Neural cell (in vitro differentiated cells): ENCODE measurements around the gene FNDC3B.
A peak's percentile ranks its signal among the peaks of the same experiment; 100 is the strongest.

Experiments used
- CTCF ChIP-seq: fragments of 450-650 bp; IDR thresholded peaks from 2 replicates; pipeline ENCODE4 v1.5.1; 2014; ENCODE audit warnings: antibody characterized with exemption, mild to moderate bottlenecking, moderate library complexity; ENCODE audit not compliant: poor library complexity, severe bottlenecking
- EP300 ChIP-seq: fragments of 450-650 bp; conservative IDR thresholded peaks from 2 replicates; pipeline ENCODE4 v1.6.1; 2014; ENCODE audit warnings: antibody characterized with exemption, mild to moderate bottlenecking, moderate library complexity; ENCODE audit not compliant: poor library complexity, severe bottlenecking
- EZH2 ChIP-seq: fragments of 200-600, 300-800 bp; shearing (Covaris generic), sonication (generic); IDR thresholded peaks from 2 replicates; pipeline ENCODE4 v1.6.1; 2014; ENCODE audit warnings: antibody characterized with exemption, low read length, borderline replicate concordance, mild to moderate bottlenecking; ENCODE audit not compliant: insufficient read depth, poor library complexity, severe bottlenecking
- MXI1 ChIP-seq: fragments of 450-650 bp; conservative IDR thresholded peaks from 2 replicates; pipeline ENCODE4 v1.6.1; 2014; ENCODE audit warnings: antibody characterized with exemption, mild to moderate bottlenecking; ENCODE audit not compliant: poor library complexity, severe bottlenecking
- POLR2AphosphoS5 ChIP-seq: IDR thresholded peaks from 2 replicates; pipeline ENCODE4 v1.6.1; 2012
- RAD21 ChIP-seq: fragments of 450-650 bp; conservative IDR thresholded peaks from 2 replicates; pipeline ENCODE4 v1.6.1; 2014; ENCODE audit warnings: antibody characterized with exemption, mild to moderate bottlenecking, moderate library complexity
- SMC3 ChIP-seq: fragments of 450-650 bp; conservative IDR thresholded peaks from 2 replicates; pipeline ENCODE4 v1.6.1; 2014; ENCODE audit warnings: antibody characterized with exemption, mild to moderate bottlenecking, moderate library complexity; ENCODE audit not compliant: poor library complexity
- TAF1 ChIP-seq: IDR thresholded peaks from 2 replicates; pipeline ENCODE4 v1.6.1; 2012; ENCODE audit warnings: low read depth
- TF ChIP-seq, protein P1 (sequence below): IDR thresholded peaks from 2 replicates; pipeline ENCODE4 v1.6.1; 2012; ENCODE audit warnings: borderline replicate concordance

GRCh38 chr3:172280406-172281051 lies 241.2 kb downstream of the FNDC3B start:
- TF ChIP-seq CTCF (no peak), MXI1 (no peak), POLR2AphosphoS5 (peak; percentile 92), EP300 (peak; percentile 94), EZH2 (no peak), TAF1 (no peak), RAD21 (no peak), SMC3 (no peak)
- TF ChIP-seq, protein P1, sequence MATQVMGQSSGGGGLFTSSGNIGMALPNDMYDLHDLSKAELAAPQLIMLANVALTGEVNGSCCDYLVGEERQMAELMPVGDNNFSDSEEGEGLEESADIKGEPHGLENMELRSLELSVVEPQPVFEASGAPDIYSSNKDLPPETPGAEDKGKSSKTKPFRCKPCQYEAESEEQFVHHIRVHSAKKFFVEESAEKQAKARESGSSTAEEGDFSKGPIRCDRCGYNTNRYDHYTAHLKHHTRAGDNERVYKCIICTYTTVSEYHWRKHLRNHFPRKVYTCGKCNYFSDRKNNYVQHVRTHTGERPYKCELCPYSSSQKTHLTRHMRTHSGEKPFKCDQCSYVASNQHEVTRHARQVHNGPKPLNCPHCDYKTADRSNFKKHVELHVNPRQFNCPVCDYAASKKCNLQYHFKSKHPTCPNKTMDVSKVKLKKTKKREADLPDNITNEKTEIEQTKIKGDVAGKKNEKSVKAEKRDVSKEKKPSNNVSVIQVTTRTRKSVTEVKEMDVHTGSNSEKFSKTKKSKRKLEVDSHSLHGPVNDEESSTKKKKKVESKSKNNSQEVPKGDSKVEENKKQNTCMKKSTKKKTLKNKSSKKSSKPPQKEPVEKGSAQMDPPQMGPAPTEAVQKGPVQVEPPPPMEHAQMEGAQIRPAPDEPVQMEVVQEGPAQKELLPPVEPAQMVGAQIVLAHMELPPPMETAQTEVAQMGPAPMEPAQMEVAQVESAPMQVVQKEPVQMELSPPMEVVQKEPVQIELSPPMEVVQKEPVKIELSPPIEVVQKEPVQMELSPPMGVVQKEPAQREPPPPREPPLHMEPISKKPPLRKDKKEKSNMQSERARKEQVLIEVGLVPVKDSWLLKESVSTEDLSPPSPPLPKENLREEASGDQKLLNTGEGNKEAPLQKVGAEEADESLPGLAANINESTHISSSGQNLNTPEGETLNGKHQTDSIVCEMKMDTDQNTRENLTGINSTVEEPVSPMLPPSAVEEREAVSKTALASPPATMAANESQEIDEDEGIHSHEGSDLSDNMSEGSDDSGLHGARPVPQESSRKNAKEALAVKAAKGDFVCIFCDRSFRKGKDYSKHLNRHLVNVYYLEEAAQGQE: no peak
